NOMO-1 treated with dmso at 0.1 percent for 144 hours (cell line): ENCODE data around the gene CLTB.

Experiments used
- DNase-seq: peaks from one replicate; lab custom pipeline; 2025; ENCODE audit not compliant: unreplicated experiment; lab: John Stamatoyannopoulos, UW

The CLTB gene

DNA sequence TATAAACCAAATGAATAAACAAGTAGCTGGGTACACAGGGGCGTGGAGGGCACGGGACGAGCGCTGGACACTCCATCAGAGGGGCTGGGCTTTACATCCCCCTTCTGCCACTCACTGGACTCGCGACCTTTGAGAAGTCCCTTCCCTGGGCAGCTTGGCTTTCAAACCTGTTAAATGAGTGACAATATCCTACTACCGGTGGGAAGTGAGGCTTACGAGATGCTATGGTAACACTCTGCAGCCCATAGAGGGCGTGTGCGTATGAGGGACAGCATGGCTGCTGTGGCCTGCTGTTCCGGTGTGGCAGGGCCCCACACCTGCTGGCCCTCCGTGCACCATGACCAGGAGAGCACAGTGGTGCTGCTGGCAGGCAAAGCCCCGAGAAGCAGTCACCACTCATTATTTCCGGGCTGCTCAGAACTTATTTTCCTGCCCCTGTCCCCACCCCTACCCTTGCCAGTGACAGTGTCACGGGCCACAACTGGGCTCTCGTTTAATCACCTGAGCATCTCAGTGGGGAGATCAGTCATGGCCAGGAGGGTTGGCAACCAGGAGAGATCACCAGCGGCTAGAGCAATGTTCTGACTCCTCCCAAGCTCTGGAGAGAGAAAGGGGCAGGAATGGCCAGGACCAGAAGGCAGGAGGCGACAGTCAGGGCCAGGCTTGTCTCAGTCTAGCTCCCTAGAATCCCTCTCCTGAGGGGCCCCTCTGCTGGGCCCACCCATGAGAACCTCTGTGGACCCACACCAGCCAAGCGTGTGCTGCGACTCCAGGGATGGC is 10.5 kb downstream of the CLTB start:
- no peak for DNase-seq

DNA sequence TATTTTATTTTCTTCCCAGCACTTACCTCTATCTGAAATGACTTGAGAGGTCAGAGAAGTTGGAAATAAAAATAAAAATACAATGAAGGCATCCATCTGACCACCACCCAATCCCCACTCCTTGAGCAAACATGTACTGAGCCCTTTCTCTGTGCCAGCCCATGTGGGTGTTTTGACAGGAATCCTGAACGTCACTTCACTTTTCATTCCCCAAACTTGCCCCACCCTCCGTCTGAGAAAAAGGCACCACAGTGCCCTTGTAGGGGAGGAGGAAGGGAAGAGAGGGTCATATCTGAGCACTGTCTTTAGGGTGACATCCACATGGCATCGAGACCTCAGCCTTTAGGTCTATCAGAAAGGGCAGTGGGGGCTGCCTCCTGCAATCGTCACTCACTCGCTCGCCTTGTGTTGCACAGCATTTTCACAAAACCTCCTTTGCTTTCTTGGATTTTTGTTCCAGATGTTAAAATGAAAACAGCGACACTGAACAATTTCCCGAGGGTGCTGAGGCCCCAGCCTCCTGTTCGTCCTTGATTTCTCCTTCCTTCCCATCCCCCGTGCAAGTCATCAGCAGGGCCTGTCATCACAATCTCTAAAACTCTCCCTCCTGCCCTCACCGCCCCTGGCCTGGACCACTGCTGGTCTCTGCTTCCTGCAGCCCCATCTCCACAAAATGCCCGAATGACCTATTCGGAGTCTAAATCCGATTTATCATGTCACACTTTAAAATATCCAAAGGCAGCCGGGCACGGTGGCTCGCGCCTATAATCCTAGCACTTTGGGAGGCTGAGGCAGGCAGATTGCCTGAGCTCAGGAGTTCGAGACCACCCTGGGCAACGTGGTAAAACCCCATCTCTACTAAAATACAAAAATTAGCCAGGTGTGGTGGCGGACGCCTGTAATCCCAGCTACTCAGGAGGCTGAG is 14.8 kb downstream of the CLTB start:
- no peak for DNase-seq

DNA sequence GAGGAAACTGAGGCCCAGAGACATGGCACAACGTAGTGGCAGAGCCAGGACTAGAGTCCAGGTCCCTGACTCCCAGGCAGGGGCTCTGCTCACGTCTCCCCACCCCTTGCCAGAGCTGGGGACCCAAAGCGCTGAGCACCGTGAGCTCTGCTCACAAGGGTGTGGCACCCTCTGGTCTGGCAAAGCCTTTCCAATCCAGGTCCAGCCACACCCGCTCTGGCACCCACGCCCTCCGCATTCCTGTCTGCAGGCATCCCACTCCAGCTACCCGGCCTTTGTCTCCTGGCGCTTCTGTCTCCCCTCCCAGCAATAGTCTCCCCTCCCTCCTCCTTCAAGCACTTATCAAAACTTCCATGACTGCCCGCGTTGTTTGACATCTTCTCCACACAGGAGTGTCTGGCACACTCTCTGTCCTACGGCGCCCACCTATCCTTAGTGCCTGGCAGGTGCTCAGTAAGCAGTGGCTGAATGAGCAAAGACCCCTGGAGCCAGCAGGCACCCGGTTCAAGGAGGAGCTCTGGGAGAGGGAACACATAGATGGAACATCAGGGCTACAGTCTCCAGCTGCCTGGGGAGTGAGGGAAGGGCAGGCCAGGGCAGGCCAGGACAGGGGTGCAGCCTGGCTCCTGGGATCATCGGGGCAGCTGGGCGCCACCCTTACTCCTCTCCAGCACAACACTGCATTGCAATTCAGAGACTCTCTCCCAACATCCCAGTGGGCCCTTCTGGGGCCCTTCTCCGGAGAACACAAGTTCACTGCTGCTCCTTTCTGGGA is 15.8 kb downstream of the CLTB start:
- no peak for DNase-seq

DNA sequence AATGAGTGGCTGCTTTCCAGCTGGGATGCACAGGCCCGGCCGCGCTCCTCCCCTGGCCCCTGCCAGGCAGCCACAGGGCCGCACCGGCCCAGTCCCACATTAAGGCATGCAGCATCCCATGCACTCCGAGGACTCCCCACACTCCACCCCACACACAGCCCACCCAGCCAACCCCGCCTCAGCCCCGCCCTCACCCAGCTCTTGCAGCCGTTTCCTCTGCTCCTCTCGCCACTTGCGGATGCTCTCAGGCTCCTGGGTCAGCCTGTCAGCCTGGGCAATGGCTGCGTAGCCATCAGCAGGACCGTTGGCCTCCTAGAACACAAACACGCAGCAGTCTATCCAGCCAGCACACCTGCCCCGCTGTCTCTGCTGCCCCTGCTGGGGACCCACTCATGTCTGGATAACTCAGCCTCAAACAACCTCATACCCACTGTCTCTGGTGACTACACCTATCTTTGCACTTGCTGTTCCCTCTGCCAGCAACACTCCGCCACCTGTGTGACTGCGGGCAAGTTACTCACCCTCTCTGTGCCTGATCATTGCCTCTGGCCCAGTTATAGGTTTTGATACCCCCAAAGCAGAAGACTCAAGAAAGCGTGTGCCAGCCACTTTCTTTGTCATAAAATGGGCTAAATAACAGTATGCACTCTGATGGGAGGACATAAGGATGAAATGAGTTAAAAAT is 18.5 kb downstream of the CLTB start:
- DNase-seq = no peak

DNA sequence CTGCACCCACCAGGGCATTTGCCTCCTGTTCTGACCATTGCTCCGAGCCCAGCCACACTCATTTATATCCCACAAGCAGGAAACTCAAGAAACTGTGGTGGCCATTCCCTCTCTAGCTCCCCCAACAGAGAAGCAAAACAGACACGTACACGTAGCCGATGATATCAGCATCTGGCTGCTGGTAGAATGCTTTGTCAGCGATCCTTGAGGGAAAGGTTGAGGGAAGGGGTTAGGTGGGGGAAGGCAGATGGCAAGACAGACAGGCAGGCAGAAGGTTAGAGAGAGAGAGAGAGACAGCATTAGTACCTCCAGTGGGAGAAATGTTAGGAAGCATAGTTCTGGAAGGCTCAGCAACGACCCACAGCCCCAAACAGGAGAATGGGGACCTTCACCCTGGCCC is 20.0 kb downstream of the CLTB start:
- no peak for DNase-seq

DNA sequence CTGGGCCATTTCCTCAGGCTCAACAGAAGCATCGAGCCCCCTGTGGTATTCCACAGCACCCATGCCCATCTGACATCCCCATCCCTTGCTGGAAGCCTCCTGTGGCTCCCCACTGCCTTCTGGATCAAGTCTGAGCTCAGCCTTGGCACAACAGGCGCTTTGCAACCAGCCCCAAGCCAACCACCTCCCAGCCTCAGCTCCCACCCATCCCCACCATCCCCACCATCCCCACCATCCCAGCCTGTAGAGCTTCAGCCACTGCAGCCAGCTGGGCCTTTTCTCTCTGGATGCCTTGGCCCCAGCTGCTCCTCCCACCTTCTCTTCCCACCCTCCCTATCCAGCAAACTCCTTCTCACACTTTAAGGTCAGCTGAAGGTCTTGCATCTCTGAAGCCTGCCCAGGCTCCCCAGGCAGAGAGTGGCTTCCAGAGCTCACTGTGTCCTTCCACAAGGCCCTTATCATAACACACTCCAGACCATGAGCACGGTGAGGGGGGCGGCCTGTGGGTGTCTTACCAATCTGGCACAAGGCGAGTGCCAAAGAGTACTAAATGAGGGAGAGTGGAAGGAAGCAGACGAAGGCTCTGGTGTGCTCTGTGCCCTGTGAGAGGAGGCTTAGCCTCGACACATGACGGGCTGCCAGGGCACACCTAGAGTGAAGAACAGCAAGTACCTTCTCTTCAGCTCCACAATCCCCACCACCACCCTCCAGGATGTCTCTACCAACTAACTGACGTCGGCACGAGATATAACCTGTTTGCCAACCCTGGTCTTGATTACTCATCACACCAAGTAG is 21.3 kb downstream of the CLTB start:
- DNase-seq = no peak

DNA sequence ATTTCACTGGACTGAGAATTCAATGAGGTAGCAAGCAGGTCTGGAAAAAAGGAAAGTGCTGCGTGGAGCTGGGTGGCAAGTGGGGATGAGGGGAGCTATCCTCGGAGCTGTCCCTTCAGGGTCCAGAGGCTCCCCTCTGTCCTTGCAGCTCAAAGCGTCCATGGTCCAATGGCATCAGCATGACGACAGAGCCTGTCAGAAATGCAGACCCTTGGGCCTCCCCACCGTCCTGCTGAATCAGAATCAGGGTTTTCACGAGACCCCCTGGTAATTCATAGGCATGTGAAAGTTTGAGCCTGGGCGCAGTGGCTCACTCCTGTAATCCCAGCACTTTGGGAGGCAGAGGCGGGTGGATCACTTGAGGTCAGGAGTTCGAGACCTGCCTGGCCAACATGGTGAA is 22.2 kb downstream of the CLTB start:
- no peak for DNase-seq

DNA sequence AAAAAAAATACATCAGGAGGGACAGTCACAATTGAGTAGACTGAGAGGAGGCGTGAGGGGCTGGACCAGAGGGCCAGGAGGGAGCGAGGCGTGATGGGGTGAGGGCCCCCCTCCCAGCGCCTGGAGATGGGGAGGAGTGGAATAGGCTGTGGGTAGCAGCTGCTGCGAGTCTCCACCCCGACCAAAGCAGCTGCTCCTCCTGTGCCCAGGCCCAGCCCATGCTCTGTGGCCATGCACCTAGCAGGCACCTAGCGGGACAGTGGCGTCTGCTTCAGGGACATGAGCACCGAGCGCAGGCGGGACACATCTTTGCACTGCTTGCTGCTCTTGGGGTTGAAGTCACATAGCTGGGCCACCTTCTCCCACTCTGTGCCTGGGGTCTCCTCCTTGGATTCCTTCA is 23.8 kb downstream of the CLTB start:
- DNase-seq = no peak

DNA sequence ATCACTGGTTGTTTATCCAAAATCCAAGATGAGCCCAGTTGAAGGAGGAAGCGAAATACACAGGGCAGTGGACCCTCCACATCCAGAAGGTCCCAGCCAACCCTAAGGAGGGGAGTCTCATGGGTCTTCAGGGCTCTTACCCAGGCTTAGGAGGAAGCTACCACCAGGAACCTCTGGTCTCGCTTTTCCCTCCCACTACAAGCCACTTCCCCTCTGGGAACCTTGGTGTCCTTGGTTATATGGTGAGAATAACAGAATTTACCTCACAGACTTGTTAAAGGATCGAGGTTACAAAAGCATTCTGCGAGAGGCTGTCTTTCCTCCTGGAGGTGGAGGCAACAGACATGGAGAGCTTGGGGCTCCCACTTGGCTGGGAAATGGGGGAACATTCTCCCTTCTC is 24.3 kb downstream of the CLTB start:
- no peak for DNase-seq

DNA sequence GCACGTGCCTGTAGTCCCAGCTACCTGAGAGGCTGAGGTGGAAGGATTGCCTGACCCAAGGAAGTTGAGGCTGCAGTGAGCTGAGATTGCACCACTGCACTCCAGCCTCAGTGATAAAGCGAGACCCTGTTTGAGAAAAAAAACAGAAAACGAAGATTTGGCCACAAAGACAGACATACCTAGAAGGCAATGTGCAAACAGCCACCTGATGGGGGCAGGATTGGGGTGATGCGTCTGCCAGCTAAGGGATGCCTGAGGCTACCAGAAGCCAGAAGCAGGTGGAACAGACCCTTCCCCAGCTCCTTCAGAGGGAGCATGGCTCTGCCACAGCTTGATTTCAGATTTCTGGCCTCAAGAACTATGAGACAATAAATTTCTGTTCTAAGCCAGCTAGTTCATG is 24.9 kb downstream of the CLTB start:
- DNase-seq = no peak

DNA sequence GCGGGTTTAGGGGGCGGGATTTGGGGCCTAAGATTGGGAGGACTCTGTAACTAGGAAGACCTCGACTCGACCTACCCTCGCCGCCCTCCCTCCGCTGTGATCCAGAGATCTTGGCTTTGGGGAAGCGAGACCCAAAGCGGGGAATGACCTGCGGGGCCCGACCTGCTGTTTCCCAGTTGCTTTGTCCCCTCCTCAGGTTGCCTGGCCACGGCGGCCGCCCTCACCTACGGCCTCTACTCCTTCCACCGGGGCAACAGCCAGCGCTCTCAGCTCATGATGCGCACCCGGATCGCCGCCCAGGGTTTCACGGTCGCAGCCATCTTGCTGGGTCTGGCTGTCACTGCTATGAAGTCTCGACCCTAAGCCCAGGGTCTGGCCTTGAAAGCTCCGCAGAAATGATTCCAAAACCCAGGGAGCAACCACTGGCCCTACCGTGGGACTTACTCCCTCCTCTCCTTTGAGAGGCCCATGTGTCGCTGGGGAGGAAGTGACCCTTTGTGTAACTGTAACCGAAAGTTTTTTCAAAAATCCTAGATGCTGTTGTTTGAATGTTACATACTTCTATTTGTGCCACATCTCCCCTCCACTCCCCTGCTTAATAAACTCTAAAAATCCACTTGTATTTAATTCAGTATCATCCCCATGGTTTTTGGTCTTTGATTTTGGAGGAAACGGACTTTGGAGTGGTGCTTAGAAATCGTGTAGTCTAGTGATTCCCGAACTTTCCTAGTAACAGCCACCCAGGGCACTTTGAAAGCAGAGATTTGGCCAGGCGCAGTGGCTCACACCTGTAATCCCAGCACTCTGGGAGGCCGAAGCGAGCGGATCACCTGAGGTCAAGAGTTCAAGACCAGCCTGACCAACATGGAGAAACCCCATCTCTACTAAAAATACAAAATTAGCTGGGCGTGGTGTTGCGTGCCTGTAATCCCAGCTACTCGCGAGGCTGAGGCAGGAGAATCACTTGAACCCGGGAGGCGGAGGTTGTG is 26.9 kb downstream of the CLTB start:
- no peak for DNase-seq

DNA sequence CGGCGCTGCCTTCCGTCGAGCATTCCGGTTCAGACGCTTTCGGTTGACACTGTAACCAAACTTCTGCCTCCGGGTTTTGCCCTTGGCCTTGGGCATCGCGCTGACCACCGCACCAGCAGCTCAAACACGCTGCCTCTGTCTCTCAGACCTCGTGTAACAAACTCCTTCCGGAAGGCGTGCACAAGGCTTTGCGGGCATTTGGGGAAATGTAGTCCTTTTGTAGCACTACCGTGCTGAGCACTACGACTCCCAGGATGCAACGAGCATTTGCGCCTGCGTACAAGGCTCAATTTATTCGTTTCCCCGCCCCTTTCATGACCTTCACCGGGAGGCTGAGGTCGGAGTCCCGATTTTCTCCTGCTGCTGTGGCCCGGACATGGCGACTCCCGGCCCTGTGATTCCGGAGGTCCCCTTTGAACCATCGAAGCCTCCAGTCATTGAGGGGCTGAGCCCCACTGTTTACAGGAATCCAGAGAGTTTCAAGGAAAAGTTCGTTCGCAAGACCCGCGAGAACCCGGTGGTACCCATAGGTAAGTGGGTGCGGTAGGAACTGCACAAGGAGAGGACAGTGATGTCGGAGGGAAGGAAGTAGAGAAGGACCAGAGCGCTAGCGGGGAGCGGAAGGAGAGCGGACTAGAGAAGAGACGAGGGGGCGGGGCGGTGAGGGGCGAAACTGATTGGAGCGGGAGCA is 27.8 kb downstream of the CLTB start, which contains the start of the genes HIGD2A and NOP16:
Gene HIGD2A (plus strand): TSS at position 308 of the 691 bp plus-strand sequence. CDS start 69 bp downstream, at position 377.
Gene NOP16 (minus strand): TSS at position 155 of the 691 bp plus-strand sequence. CDS start 59 bp downstream, at position 96.
- DNase-seq = peak; percentile 98

DNA sequence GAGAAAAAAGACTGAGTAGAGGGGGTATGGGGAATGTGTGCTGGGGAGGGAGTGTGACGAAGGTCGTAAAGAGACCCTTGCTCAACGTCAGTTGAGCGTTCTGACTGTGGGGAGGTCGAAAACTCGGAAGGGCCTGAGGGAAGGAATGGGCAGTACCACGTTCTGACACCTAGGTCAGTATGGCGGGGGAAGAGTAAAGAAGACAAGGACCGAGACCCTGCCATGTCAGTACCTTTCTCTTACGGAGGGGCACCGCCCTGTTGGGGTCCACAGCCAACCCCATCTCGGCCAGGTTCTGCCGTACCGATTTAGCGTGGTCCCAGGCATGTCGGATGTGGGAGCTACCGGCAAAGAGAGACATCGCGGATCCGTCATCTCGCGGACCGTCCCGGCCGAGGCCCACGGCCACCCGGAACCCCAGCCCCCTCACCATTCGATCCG is 28.3 kb downstream of the CLTB start:
- DNase-seq = no peak

DNA sequence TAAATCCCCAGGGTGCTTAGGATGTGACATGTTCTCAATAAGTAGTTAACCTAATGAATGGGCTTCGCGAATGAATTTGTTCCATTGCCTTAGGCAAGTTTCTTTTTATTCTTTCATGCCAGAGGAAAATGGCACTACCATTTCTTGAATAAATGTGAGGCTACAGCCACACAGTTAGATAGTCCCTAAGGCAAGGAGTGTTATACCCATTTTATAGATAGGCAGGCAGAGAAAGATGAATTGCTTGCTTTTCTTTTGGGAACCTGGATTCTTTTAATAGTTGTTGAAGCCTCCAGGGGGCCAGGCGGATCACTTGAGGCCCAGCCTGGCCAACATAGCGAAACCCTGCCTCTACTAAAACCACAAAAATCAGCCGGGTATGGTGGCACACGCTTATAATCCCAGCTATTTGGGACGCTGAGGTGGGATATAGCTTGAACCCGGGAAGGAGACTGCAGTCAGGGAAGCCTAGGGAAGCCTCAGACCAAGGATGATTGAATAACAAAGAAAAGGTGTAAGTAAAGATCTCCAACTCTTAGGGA is 28.9 kb downstream of the CLTB start:
- DNase-seq = no peak

DNA sequence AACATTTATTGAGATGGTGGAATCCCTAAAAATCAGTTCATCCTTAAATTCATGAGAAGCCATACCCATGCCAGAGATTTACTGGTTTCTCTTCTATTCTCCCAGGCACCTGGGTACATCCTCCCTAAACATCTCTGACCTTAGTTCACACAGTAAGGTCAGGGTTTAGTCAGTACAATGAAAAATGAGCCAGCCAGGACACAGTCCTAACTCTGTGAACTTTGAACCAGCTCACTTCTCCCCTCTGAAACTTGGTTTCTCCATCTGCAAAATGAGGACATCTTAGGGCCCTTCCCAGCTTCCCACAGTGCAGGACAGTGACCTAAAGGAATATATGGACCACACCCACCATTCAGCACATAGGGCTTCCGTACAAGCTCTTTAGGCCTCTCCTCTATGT is 29.8 kb downstream of the CLTB start:
- DNase-seq = no peak

DNA sequence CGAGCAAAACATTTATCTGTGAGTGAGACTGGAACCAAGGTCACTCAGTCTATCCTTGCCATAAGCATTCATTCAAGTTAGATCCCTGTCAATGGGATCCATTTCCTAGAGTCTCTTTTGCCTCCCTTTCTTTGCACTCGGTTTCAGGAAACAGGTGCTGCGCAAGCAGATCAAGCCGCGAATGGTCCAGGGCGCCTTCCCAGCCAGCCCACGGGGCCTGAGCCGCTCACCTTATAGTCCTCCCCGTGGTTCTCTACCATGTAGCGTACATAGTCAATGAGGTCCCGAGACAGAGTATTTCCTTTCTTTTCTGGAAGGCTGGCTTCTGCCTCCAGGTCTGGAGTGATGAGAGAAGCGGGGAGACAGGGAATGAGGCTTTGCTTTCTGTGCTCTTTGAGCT is 31.3 kb downstream of the CLTB start:
- DNase-seq = no peak

DNA sequence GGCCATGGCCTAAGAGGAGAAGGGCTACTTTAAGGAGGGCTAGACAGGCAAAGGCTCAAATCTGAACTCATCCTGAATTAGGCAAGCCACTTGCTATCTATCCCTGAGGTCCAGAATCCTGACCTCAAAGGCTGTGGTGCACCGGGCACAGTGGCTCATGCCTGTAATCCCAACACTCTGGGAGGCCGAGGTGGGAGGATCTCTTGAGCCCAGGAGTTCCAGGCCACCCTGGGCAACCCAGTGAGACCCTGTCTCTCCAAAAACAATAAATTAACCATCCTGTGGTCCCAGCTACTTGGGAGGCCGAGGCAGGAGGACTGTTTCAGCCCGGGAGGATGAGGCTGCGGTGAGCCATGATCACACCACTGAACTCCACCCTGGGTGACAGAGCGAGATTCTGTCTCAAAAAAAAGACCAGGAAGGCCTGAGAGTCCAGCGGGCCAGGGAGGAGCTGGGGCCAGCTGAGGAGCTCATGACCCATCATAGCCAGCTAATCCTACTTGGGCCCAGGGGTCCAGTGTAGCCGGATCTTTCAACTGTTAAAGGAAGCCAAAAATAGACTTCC is 31.9 kb downstream of the CLTB start:
- DNase-seq = no peak
